RWPE2 (cell line): ENCODE results near the gene STAG3.
A peak's percentile ranks its signal among the peaks of the same experiment; 100 is the strongest.
"Not testable (repeated sequence)": the region's sequence is repeated elsewhere in the genome, so short reads cannot be mapped to it uniquely, and the experiment has no call there.

ENCODE experiments used
- ATAC-seq: fragments of 200-7000 bp; cut with Tn5 transposase; 3 replicates; pipeline ENCODE4 v1.9.1; 2021; ENCODE audit warnings: low read depth
- DNase-seq: peaks from one replicate; pipeline ENCODE4 v3.0.0-alpha.2; 2020; ENCODE audit warnings: low spot score
- H3K27ac ChIP-seq: fragments of 450-650 bp; 2 replicates; pipeline ENCODE4 v1.5.1; 2017; ENCODE audit warnings: mild to moderate bottlenecking; ENCODE audit not compliant: poor library complexity, severe bottlenecking
- H3K27me3 ChIP-seq: fragments of 250-450 bp; sonication (Bioruptor Pico); 2 replicates; pipeline ENCODE4 v1.5.1; 2021; ENCODE audit warnings: mild to moderate bottlenecking, moderate library complexity; ENCODE audit not compliant: insufficient read depth, poor library complexity, severe bottlenecking
- H3K36me3 ChIP-seq: fragments of 250-450 bp; sonication (Bioruptor Pico); 2 replicates; pipeline ENCODE4 v1.5.1; 2020; ENCODE audit warnings: low read depth, mild to moderate bottlenecking, moderate library complexity
- H3K4me1 ChIP-seq: fragments of 250-450 bp; sonication (Bioruptor Pico); 2 replicates; pipeline ENCODE4 v1.5.1; 2021; ENCODE audit warnings: mild to moderate bottlenecking, moderate library complexity; ENCODE audit not compliant: insufficient read depth, poor library complexity, severe bottlenecking
- H3K4me3 ChIP-seq: fragments of 250-450 bp; sonication (Bioruptor Pico); 2 replicates; pipeline ENCODE4 v1.5.1; 2021; ENCODE audit warnings: mild to moderate bottlenecking, moderate library complexity; ENCODE audit not compliant: severe bottlenecking
- H3K9me3 ChIP-seq: fragments of 250-450 bp; sonication (Bioruptor Pico); 2 replicates; pipeline ENCODE4 v1.5.1; 2021; ENCODE audit warnings: mild to moderate bottlenecking, moderate library complexity; ENCODE audit not compliant: severe bottlenecking
- TF ChIP-seq, protein P1 (sequence below): fragments of 450-650 bp; IDR thresholded peaks from one replicate; pipeline ENCODE4 v1.5.1; 2017; ENCODE audit warnings: mild to moderate bottlenecking, moderate library complexity; ENCODE audit not compliant: poor library complexity, severe bottlenecking

STAG3 gene

GRCh38 chr7:100213672-100214071 is 36.0 kb downstream of the STAG3 start:
- Histone ChIP-seq H3K9me3 (no peaks in the 10 kb centered on the region), H3K4me3 (no peak overlapping the region), H3K36me3 (no peaks in the 10 kb centered on the region), H3K4me1 (no peaks in the 10 kb centered on the region), H3K27me3 (no peaks in the 10 kb centered on the region), H3K27ac (no peak overlapping the region)
- DNase-seq (no peak), ATAC-seq (no peak)
- TF ChIP-seq, protein P1, sequence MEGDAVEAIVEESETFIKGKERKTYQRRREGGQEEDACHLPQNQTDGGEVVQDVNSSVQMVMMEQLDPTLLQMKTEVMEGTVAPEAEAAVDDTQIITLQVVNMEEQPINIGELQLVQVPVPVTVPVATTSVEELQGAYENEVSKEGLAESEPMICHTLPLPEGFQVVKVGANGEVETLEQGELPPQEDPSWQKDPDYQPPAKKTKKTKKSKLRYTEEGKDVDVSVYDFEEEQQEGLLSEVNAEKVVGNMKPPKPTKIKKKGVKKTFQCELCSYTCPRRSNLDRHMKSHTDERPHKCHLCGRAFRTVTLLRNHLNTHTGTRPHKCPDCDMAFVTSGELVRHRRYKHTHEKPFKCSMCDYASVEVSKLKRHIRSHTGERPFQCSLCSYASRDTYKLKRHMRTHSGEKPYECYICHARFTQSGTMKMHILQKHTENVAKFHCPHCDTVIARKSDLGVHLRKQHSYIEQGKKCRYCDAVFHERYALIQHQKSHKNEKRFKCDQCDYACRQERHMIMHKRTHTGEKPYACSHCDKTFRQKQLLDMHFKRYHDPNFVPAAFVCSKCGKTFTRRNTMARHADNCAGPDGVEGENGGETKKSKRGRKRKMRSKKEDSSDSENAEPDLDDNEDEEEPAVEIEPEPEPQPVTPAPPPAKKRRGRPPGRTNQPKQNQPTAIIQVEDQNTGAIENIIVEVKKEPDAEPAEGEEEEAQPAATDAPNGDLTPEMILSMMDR: no peak

GRCh38 chr7:100214356-100214755 is 36.6 kb downstream of the STAG3 start:
- not testable (repeated sequence) for H3K27me3 ChIP-seq, H3K36me3 ChIP-seq, H3K4me3 ChIP-seq, DNase-seq, H3K4me1 ChIP-seq, H3K27ac ChIP-seq, H3K9me3 ChIP-seq
- ATAC-seq: peak; percentile 12; the same call in 1 of the 3 replicates

DNA sequence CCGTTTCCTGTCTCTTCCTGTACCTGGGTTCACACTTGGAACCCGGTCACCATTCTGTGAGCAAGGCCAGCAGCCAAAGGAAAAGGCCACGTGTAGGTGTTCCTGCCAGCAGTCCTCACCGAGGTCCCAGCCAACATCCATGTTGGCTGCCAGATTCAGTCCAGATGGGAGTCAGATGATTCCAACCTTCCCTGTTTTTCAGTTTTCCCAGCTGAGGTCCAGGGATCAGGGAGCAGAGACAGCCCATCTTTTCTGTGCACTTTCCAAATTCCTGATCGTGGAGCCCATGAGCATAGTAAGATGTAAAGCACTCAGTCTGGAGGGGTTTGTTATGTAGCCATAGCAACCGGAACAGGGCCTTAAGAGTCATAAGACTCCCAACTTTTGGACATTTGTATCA is 38.2 kb downstream of the STAG3 start:
- Histone ChIP-seq H3K27me3 (no peaks in the 10 kb centered on the region), H3K4me1 (no peaks in the 10 kb centered on the region), H3K9me3 (no peaks in the 10 kb centered on the region), H3K36me3 (no peaks in the 10 kb centered on the region), H3K4me3 (no peak overlapping the region), H3K27ac (no peak overlapping the region)
- no peak for ATAC-seq
- DNase-seq: no peak
- TF ChIP-seq, protein P1: no peak

- ATAC-seq: peak; percentile 33; the same call in 2 of the 3 replicates
- not testable (repeated sequence) for H3K4me3 ChIP-seq, DNase-seq, H3K36me3 ChIP-seq, H3K9me3 ChIP-seq, H3K27me3 ChIP-seq, H3K27ac ChIP-seq, H3K4me1 ChIP-seq
Measured at GRCh38 chr7:100217934-100218333, 40.2 kb downstream of the STAG3 start.

- TF ChIP-seq, protein P1: no peak
- no peaks in the 10 kb centered on the region for H3K9me3 ChIP-seq
- no peaks in the 10 kb centered on the region for H3K36me3 ChIP-seq
- ATAC-seq: no peak
- DNase-seq: no peak
- no peaks in the 10 kb centered on the region for H3K27me3 ChIP-seq
- no peaks in the 10 kb centered on the region for H3K4me1 ChIP-seq
- H3K4me3 ChIP-seq: no peak overlapping the region
- H3K27ac ChIP-seq: no peak overlapping the region
Measured at GRCh38 chr7:100219271-100219737, 41.6 kb downstream of the STAG3 start.

- H3K4me3 ChIP-seq, ATAC-seq, H3K4me1 ChIP-seq, H3K27me3 ChIP-seq, DNase-seq, H3K9me3 ChIP-seq, H3K27ac ChIP-seq, H3K36me3 ChIP-seq: not testable (repeated sequence)
Measured at GRCh38 chr7:100219801-100220585, 42.3 kb downstream of the STAG3 start, which contains the start of gene PVRIG. PVRIG (plus strand) TSS chr7:100219949; CDS start chr7:100219971, 22 bp downstream.
